Effector memory CD4-positive, alpha-beta T cell (primary cell): ENCODE measurements around the gene APBB1.

ENCODE experiments used
- DNase-seq, 3 donors: peaks; one replicate each; pipeline ENCODE4 v3.0.0-alpha.2; 2020
- H3K27ac ChIP-seq: 2 replicates; pipeline ENCODE4 v1.7.0; 2013; ENCODE audit warnings: mild to moderate bottlenecking, low read length, moderate library complexity; ENCODE audit not compliant: insufficient read depth, poor library complexity, severe bottlenecking
- H3K27me3 ChIP-seq: replicated peaks from 2 replicates; pipeline ENCODE4 v1.7.0; 2013; ENCODE audit warnings: mild to moderate bottlenecking, low read length; ENCODE audit not compliant: insufficient read depth, control insufficient read depth, poor library complexity, severe bottlenecking
- H3K36me3 ChIP-seq: 2 replicates; pipeline ENCODE4 v1.7.0; 2013; ENCODE audit warnings: mild to moderate bottlenecking, low read length, moderate library complexity; ENCODE audit not compliant: control insufficient read depth, insufficient read depth
- H3K4me1 ChIP-seq: 2 replicates; pipeline ENCODE4 v1.7.0; 2013; ENCODE audit warnings: low read length, mild to moderate bottlenecking; ENCODE audit not compliant: control insufficient read depth, insufficient read depth, poor library complexity, severe bottlenecking
- H3K4me3 ChIP-seq: 2 replicates; pipeline ENCODE4 v1.7.0; 2013; ENCODE audit warnings: low read length, low read depth, mild to moderate bottlenecking; ENCODE audit not compliant: insufficient read depth, poor library complexity, severe bottlenecking
- H3K9me3 ChIP-seq: 2 replicates; pipeline ENCODE4 v1.7.0; 2013; ENCODE audit warnings: mild to moderate bottlenecking, low read length, moderate library complexity; ENCODE audit not compliant: control insufficient read depth

Gene APBB1

GRCh38 chr11:6418557-6419008 is 311 bp downstream of the APBB1 start:
- Histone ChIP-seq H3K27me3 (no peaks in the 10 kb centered on the region), H3K4me1 (peaks cover 41% of the 10 kb centered on the region), H3K27ac (peak overlapping the region; percentile 80), H3K36me3 (no peaks in the 10 kb centered on the region), H3K9me3 (no peaks in the 10 kb centered on the region), H3K4me3 (peak overlapping the region; percentile 96)
- DNase-seq: no peak

GRCh38 chr11:6417907-6418556 is 862 bp downstream of the APBB1 start:
- Histone ChIP-seq H3K27me3 (no peaks in the 10 kb centered on the region), H3K27ac (peak overlapping the region; percentile 80), H3K4me1 (peaks cover 41% of the 10 kb centered on the region), H3K36me3 (no peaks in the 10 kb centered on the region), H3K9me3 (no peaks in the 10 kb centered on the region), H3K4me3 (peak overlapping the region; percentile 96)
- DNase-seq: no peak

- no peak for DNase-seq
- peaks cover 6% of the 10 kb centered on the region for H3K36me3 ChIP-seq
- no peak overlapping the region for H3K4me3 ChIP-seq
- peaks cover 41% of the 10 kb centered on the region for H3K4me1 ChIP-seq
- no peak overlapping the region for H3K27ac ChIP-seq
- H3K9me3 ChIP-seq: no peaks in the 10 kb centered on the region
- no peaks in the 10 kb centered on the region for H3K27me3 ChIP-seq
These were observed 3.1 kb downstream of the APBB1 start for GRCh38 chr11:6415797-6416196.

GRCh38 chr11:6414874-6415328 is 4.0 kb downstream of the APBB1 start:
- Histone ChIP-seq H3K9me3 (no peaks in the 10 kb centered on the region), H3K27ac (no peak overlapping the region), H3K27me3 (no peaks in the 10 kb centered on the region), H3K4me1 (peaks cover 42% of the 10 kb centered on the region), H3K4me3 (no peak overlapping the region), H3K36me3 (peaks cover 15% of the 10 kb centered on the region)
- DNase-seq: no peak

- Histone ChIP-seq H3K9me3 (no peaks in the 10 kb centered on the region), H3K27ac (peak overlapping the region; percentile 55), H3K27me3 (no peaks in the 10 kb centered on the region), H3K4me3 (peak overlapping the region; percentile 3), H3K4me1 (peaks cover 39% of the 10 kb centered on the region), H3K36me3 (peaks cover 24% of the 10 kb centered on the region)
- peak in 2 of 3 donors; percentile 44 to 51 for DNase-seq
These were observed 5.1 kb downstream of the APBB1 start for GRCh38 chr11:6413791-6414201.

GRCh38 chr11:6411594-6412031 is 7.3 kb downstream of the APBB1 start:
- Histone ChIP-seq H3K9me3 (no peaks in the 10 kb centered on the region), H3K36me3 (peaks cover 24% of the 10 kb centered on the region), H3K4me3 (no peak overlapping the region), H3K27ac (no peak overlapping the region), H3K4me1 (peaks cover 41% of the 10 kb centered on the region), H3K27me3 (no peaks in the 10 kb centered on the region)
- DNase-seq: no peak

- H3K36me3 ChIP-seq: peaks cover 24% of the 10 kb centered on the region
- no peaks in the 10 kb centered on the region for H3K27me3 ChIP-seq
- no peak overlapping the region for H3K27ac ChIP-seq
- H3K9me3 ChIP-seq: no peaks in the 10 kb centered on the region
- no peak for DNase-seq
- peaks cover 36% of the 10 kb centered on the region for H3K4me1 ChIP-seq
- H3K4me3 ChIP-seq: no peak overlapping the region
These were observed 8.0 kb downstream of the APBB1 start for GRCh38 chr11:6410695-6411430.

GRCh38 chr11:6406370-6406769 is 12.5 kb downstream of the APBB1 start:
- peaks cover 57% of the 10 kb centered on the region for H3K4me1 ChIP-seq
- no peaks in the 10 kb centered on the region for H3K9me3 ChIP-seq
- H3K27me3 ChIP-seq: no peaks in the 10 kb centered on the region
- peaks cover 23% of the 10 kb centered on the region for H3K36me3 ChIP-seq
- no peak overlapping the region for H3K27ac ChIP-seq
- no peak overlapping the region for H3K4me3 ChIP-seq
- DNase-seq: no peak

- H3K27me3 ChIP-seq: no peaks in the 10 kb centered on the region
- no peaks in the 10 kb centered on the region for H3K9me3 ChIP-seq
- peaks cover 63% of the 10 kb centered on the region for H3K4me1 ChIP-seq
- no peak overlapping the region for H3K4me3 ChIP-seq
- peak overlapping the region; percentile 68 for H3K27ac ChIP-seq
- peaks cover 18% of the 10 kb centered on the region for H3K36me3 ChIP-seq
- DNase-seq: no peak
These were observed 13.0 kb downstream of the APBB1 start for GRCh38 chr11:6405846-6406245.

- peak overlapping the region; percentile 68 for H3K27ac ChIP-seq
- H3K36me3 ChIP-seq: peaks cover 15% of the 10 kb centered on the region
- H3K4me1 ChIP-seq: peaks cover 67% of the 10 kb centered on the region
- H3K9me3 ChIP-seq: no peaks in the 10 kb centered on the region
- H3K27me3 ChIP-seq: no peaks in the 10 kb centered on the region
- H3K4me3 ChIP-seq: no peak overlapping the region
- no peak for DNase-seq
These were observed 13.7 kb downstream of the APBB1 start for GRCh38 chr11:6405052-6405667.
